Suppressor macrophage (primary cell): ENCODE results near the gene MATCAP1.

ENCODE experiments used
- DNase-seq, 4 experiments: peaks; one replicate each; pipeline ENCODE4 v3.0.0-alpha.2; 2020 to 2022

MATCAP1 gene

GRCh38 chr16:67207249-67208091, 23.7 kb upstream of the MATCAP1 start:
- DNase-seq: no peak

GRCh38 chr16:67206838-67207248, 23.1 kb upstream of the MATCAP1 start:
- no peak for DNase-seq

GRCh38 chr16:67206129-67206837, 22.5 kb upstream of the MATCAP1 start:
- no peak for DNase-seq

- no peak for DNase-seq
These were observed 20.3 kb upstream of the MATCAP1 start for GRCh38 chr16:67204076-67204475.

- DNase-seq: no peak
These were observed 19.3 kb upstream of the MATCAP1 start for GRCh38 chr16:67202956-67203493.

- DNase-seq: no peak
These were observed 18.7 kb upstream of the MATCAP1 start for GRCh38 chr16:67202426-67202825.

GRCh38 chr16:67201411-67202345, 17.9 kb upstream of the MATCAP1 start:
- DNase-seq: no peak

- DNase-seq: no peak
These were observed 16.7 kb upstream of the MATCAP1 start for GRCh38 chr16:67200491-67200890.

GRCh38 chr16:67199808-67200198, 16.0 kb upstream of the MATCAP1 start:
- DNase-seq: no peak

- peak in 2 of 4 experiments; percentile 17 to 35 for DNase-seq
These were observed 15.4 kb upstream of the MATCAP1 start, which contains the start of gene ELMO3 for GRCh38 chr16:67199011-67199807. TSS of gene ELMO3 (plus strand) at chr16:67199131. CDS start at chr16:67199327, 196 bp downstream.

- peak; percentile 60 to 81 (median 74) for DNase-seq
These were observed 14.5 kb upstream of the MATCAP1 start for GRCh38 chr16:67198238-67198734.

- DNase-seq: no peak
These were observed 13.9 kb upstream of the MATCAP1 start for GRCh38 chr16:67197704-67198103.

GRCh38 chr16:67196881-67197280, 13.1 kb upstream of the MATCAP1 start:
- DNase-seq: no peak

- no peak for DNase-seq
These were observed 11.9 kb upstream of the MATCAP1 start for GRCh38 chr16:67195676-67196075.

- no peak for DNase-seq
These were observed 10.5 kb upstream of the MATCAP1 start for GRCh38 chr16:67194260-67194659.

- no peak for DNase-seq
These were observed 9.8 kb upstream of the MATCAP1 start for GRCh38 chr16:67193536-67193935.

- DNase-seq: no peak
These were observed 9.1 kb upstream of the MATCAP1 start for GRCh38 chr16:67192781-67193361.

GRCh38 chr16:67191995-67192681, 8.4 kb upstream of the MATCAP1 start, which contains the start of gene E2F4:
TSS of gene E2F4 (plus strand) at chr16:67192155. CDS start at chr16:67192228, 73 bp downstream.
- DNase-seq: peak; percentile 96 to 98 (median 98)

GRCh38 chr16:67191411-67191994, 7.7 kb upstream of the MATCAP1 start:
- DNase-seq: no peak
